K562 (cell line): Measurements from ENCODE around the gene EBF4.

Experiments
- ATF2 ChIP-seq: sonication (generic); formaldehyde crosslinking; IDR thresholded peaks from 2 replicates; pipeline ENCODE4 v1.8.1; 2022; ENCODE audit warnings: missing genetic modification reagents
- CTCF ChIP-seq, 3 experiments: IDR thresholded peaks in 2 of 3; conservative IDR thresholded peaks in 1 of 3; 2 replicates each; pipeline ENCODE4 v1.5.1; 2011 to 2012; ENCODE audit warnings: low read length in 3 of 3, mild to moderate bottlenecking in 3 of 3, control low read depth in 2 of 3, improper control_type of control experiment in 1 of 3, inconsistent platforms in 1 of 3, low read depth in 1 of 3, mixed read lengths in 1 of 3, moderate library complexity in 1 of 3; ENCODE audit not compliant: insufficient read depth in 2 of 3
- ELK1 ChIP-seq: sonication (generic); formaldehyde crosslinking; IDR thresholded peaks from 2 replicates; pipeline ENCODE4 v1.8.1; 2022; ENCODE audit warnings: missing genetic modification reagents
- GATA2 ChIP-seq: sonication (generic); formaldehyde crosslinking; IDR thresholded peaks from 2 replicates; pipeline ENCODE4 v1.4.0; 2020; ENCODE audit warnings: mild to moderate bottlenecking, missing genetic modification reagents
- KDM4B ChIP-seq, 2 experiments: fragments of 450-650 bp in 1 of 2; sonication (generic) in 1 of 2; IDR thresholded peaks; 2 replicates each; pipeline ENCODE4 v1.6.1; 2016 to 2017; ENCODE audit warnings: borderline replicate concordance in 2 of 2, antibody characterized with exemption in 1 of 2, low read depth in 1 of 2, mild to moderate bottlenecking in 1 of 2
- SP1 ChIP-seq: sonication (generic); formaldehyde crosslinking; IDR thresholded peaks from 2 replicates; pipeline ENCODE4 v1.8.1; 2022; ENCODE audit warnings: mild to moderate bottlenecking, missing genetic modification reagents

- TF ChIP-seq KDM4B (IDR thresholded peaks at IDR 0.05; ENCODE audit: borderline replicate concordance in 2 of 2, low read depth in 1 of 2) (no peak), CTCF (IDR thresholded peaks at IDR 0.05 in 2 of 3, conservative IDR thresholded peaks at IDR 0.05 in 1 of 3; ENCODE audit: insufficient read depth in 2 of 3, low read depth in 1 of 3, low read length in 3 of 3) (no peak), SP1 (no peak), GATA2 (CRISPR knock-in tag) (no peak), ATF2 (CRISPR knock-in tag) (no peak), ELK1 (CRISPR knock-in tag) (no peak)
Measured at GRCh38 chr20:2801286-2801728, 108.7 kb downstream of the EBF4 start.
